ENCODE data around the gene DLG4. TPM values are rescaled to one million over a fixed set of nuclear protein-coding genes. Genes with fewer than 3 reads are reported as not detected.

Gene DLG4
- total RNA-seq, 1 experiment from 2014 or later = 59.7 TPM

DNA sequence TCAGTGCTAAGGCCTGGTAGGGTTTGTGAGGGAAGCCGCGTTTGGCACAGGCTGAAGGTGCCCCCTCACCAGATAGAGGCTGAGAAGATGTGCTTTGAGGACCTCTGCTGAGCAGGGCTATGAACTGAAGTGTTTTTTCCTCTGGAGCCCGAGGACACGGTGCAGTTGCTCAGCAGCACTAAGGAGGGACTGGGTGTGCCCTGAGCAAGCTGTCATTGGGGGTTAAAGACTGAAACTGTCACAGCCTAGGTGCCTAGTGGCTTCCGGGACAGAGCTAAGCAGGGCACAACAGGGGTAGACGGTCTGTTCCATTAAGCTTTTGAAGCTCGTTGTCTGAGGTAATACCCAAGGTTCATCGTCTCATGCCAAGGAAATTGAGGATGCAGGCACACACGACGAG, 80.2 kb downstream of the DLG4 start:
- Mint-ChIP-seq H3K36me3 (no peaks in the 10 kb centered on the region), H3K27me3 (ENCODE audit: low read depth) (peaks cover 31% of the 10 kb centered on the region), H3K4me1 (peaks cover 57% of the 10 kb centered on the region), H3K4me3 (no peak overlapping the region), H3K9me3 (no peaks in the 10 kb centered on the region), H3K27ac (no peak overlapping the region)
- ChIA-PET CTCF (interaction anchor here (0.6 to 6.1 kb wide), 9 partner anchors 9 to 142 kb away, joined by 3 to 105 read pairs (median 5); partner anchors contain the start of genes SLC16A13 and SLC2A4), POLR2A (no interaction called here)
- DNase-seq (ENCODE audit: low spot score) (no peak), ATAC-seq (peak; percentile 16; the same call in 1 of the 2 replicates)
- TF ChIP-seq CREM (CRISPR knock-in tag; IDR thresholded peaks at IDR 0.05) (no peak), ELF4 (CRISPR knock-in tag; IDR thresholded peaks at IDR 0.05; ENCODE audit: low read depth) (no peak), ZNF138 (CRISPR knock-in tag; conservative IDR thresholded peaks at IDR 0.05) (no peak), TEAD1 (CRISPR knock-in tag; IDR thresholded peaks at IDR 0.05) (no peak), CBFB (CRISPR knock-in tag; IDR thresholded peaks at IDR 0.05; ENCODE audit: low read depth) (no peak), GTF2I (CRISPR knock-in tag; conservative IDR thresholded peaks at IDR 0.05) (no peak), E2F4 (CRISPR knock-in tag; IDR thresholded peaks at IDR 0.05; ENCODE audit: borderline replicate concordance, low read depth) (no peak), NR3C1 (CRISPR knock-in tag; conservative IDR thresholded peaks at IDR 0.05; ENCODE audit: low read depth) (no peak), AFF4 (CRISPR knock-in tag; IDR thresholded peaks at IDR 0.05; ENCODE audit: borderline replicate concordance) (no peak), JUN (CRISPR knock-in tag; IDR thresholded peaks at IDR 0.05) (no peak), ESRRA (CRISPR knock-in tag; IDR thresholded peaks at IDR 0.05; ENCODE audit: borderline replicate concordance) (no peak), ATF3 (CRISPR knock-in tag; conservative IDR thresholded peaks at IDR 0.05) (no peak), TCF7 (CRISPR knock-in tag; IDR thresholded peaks at IDR 0.05; ENCODE audit: low read depth) (no peak), ZNF121 (CRISPR knock-in tag; IDR thresholded peaks at IDR 0.05) (no peak)
- TF ChIP-seq, protein P1, sequence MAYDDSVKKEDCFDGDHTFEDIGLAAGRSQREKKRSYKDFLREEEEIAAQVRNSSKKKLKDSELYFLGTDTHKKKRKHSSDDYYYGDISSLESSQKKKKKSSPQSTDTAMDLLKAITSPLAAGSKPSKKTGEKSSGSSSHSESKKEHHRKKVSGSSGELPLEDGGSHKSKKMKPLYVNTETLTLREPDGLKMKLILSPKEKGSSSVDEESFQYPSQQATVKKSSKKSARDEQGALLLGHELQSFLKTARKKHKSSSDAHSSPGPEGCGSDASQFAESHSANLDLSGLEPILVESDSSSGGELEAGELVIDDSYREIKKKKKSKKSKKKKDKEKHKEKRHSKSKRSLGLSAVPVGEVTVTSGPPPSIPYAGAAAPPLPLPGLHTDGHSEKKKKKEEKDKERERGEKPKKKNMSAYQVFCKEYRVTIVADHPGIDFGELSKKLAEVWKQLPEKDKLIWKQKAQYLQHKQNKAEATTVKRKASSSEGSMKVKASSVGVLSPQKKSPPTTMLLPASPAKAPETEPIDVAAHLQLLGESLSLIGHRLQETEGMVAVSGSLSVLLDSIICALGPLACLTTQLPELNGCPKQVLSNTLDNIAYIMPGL (CRISPR knock-in tag; IDR thresholded peaks at IDR 0.05) = no peak
- TF ChIP-seq, protein P2, sequence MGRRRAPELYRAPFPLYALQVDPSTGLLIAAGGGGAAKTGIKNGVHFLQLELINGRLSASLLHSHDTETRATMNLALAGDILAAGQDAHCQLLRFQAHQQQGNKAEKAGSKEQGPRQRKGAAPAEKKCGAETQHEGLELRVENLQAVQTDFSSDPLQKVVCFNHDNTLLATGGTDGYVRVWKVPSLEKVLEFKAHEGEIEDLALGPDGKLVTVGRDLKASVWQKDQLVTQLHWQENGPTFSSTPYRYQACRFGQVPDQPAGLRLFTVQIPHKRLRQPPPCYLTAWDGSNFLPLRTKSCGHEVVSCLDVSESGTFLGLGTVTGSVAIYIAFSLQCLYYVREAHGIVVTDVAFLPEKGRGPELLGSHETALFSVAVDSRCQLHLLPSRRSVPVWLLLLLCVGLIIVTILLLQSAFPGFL (CRISPR knock-in tag; IDR thresholded peaks at IDR 0.05; ENCODE audit: borderline replicate concordance) = no peak

DNA sequence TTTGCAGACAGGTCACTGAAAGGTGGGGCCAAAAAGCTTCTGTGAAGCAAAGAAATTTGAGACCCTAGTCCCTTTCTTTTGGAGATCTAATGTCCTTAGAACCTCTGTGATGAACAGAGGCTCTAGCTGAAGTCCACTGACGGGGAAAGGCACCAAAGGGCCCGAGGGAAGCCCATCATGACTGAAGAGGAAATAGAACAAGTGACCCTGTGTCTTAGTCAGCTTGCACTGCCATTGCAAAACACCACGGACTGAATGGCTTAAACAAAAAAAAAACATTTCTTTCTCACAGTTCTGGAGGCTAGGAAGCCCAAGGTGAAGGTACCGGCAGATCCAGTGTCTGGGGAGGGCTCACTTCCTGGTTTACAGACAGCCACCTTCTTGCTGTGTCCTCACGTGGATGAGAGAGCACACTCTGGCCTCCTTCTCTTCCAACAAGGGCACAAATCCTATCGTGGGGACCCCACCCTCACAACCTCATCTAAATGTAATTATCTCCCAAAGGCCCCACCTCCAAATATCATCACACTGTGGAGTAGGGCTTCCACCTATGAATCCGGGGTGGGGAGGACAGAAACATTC, 80.7 kb downstream of the DLG4 start:
- ChIA-PET CTCF (interaction anchor here (0.8 to 6.1 kb wide), 8 partner anchors 10 to 115 kb away, joined by 3 to 105 read pairs (median 7); no protein-coding TSS in a partner anchor), POLR2A (no interaction called here)
- Mint-ChIP-seq H3K9me3 (no peaks in the 10 kb centered on the region), H3K4me1 (peaks cover 56% of the 10 kb centered on the region), H3K36me3 (no peaks in the 10 kb centered on the region), H3K27ac (no peak overlapping the region), H3K27me3 (ENCODE audit: low read depth) (peaks cover 36% of the 10 kb centered on the region), H3K4me3 (no peak overlapping the region)
- DNase-seq (ENCODE audit: low spot score) (no peak), ATAC-seq (no peak)
- TF ChIP-seq ZNF219 (CRISPR knock-in tag; IDR thresholded peaks at IDR 0.05; ENCODE audit: borderline replicate concordance) = no peak
- no peak for TF ChIP-seq CTCF (IDR thresholded peaks at IDR 0.05)
- TF ChIP-seq NFE2L1 (CRISPR knock-in tag; IDR thresholded peaks at IDR 0.05) = no peak
- TF ChIP-seq, protein P3, sequence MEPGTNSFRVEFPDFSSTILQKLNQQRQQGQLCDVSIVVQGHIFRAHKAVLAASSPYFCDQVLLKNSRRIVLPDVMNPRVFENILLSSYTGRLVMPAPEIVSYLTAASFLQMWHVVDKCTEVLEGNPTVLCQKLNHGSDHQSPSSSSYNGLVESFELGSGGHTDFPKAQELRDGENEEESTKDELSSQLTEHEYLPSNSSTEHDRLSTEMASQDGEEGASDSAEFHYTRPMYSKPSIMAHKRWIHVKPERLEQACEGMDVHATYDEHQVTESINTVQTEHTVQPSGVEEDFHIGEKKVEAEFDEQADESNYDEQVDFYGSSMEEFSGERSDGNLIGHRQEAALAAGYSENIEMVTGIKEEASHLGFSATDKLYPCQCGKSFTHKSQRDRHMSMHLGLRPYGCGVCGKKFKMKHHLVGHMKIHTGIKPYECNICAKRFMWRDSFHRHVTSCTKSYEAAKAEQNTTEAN (CRISPR knock-in tag; IDR thresholded peaks at IDR 0.05) = no peak
- TF ChIP-seq JUN (CRISPR knock-in tag; IDR thresholded peaks at IDR 0.05) = no peak
- no peak for TF ChIP-seq ELF4 (CRISPR knock-in tag; IDR thresholded peaks at IDR 0.05; ENCODE audit: low read depth)
- no peak for TF ChIP-seq EMX1 (CRISPR knock-in tag; IDR thresholded peaks at IDR 0.05)
- no peak for TF ChIP-seq FOXP1 (CRISPR knock-in tag; IDR thresholded peaks at IDR 0.05; ENCODE audit: borderline replicate concordance)
